IPS-18c (cell line): Measurements from ENCODE around the gene CERS6.

ENCODE experiments used
- H3K4me3 ChIP-seq: 2 replicates; pipeline ENCODE4 v1.7.0; 2013; ENCODE audit warnings: low read depth, mild to moderate bottlenecking, low read length, moderate library complexity; ENCODE audit not compliant: insufficient read depth
- H3K9me3 ChIP-seq: one replicate; pipeline ENCODE4 v1.6.1; 2013; ENCODE audit warnings: mild to moderate bottlenecking, low read length, moderate library complexity; ENCODE audit not compliant: control insufficient read depth, insufficient read depth

CERS6 gene

GRCh38 chr2:168460571-168460970, 4.5 kb downstream of the CERS6 start:
- no peaks in the 10 kb centered on the region for H3K9me3 ChIP-seq
- H3K4me3 ChIP-seq = no peak overlapping the region

GRCh38 chr2:168461178-168461941, 5.3 kb downstream of the CERS6 start:
- Histone ChIP-seq H3K9me3 (no peaks in the 10 kb centered on the region), H3K4me3 (no peak overlapping the region)

GRCh38 chr2:168461942-168462331, 5.9 kb downstream of the CERS6 start:
- Histone ChIP-seq H3K4me3 (no peak overlapping the region), H3K9me3 (no peaks in the 10 kb centered on the region)

GRCh38 chr2:168462543-168463045, 6.5 kb downstream of the CERS6 start:
- H3K4me3 ChIP-seq = no peak overlapping the region

GRCh38 chr2:168465594-168465993, 9.5 kb downstream of the CERS6 start:
- no peaks in the 10 kb centered on the region for H3K9me3 ChIP-seq
- H3K4me3 ChIP-seq = no peak overlapping the region

More at GRCh38 chr2:168462543-168463045, 6.5 kb downstream of the CERS6 start:
- H3K9me3 ChIP-seq = no peaks in the 10 kb centered on the region

GRCh38 chr2:168466190-168466737, 10.2 kb downstream of the CERS6 start:
- H3K4me3 ChIP-seq = no peak overlapping the region
- no peaks in the 10 kb centered on the region for H3K9me3 ChIP-seq

- H3K4me3 ChIP-seq = no peak overlapping the region
- no peaks in the 10 kb centered on the region for H3K9me3 ChIP-seq
Observed at GRCh38 chr2:168466834-168467565, 10.9 kb downstream of the CERS6 start.

GRCh38 chr2:168467729-168468128, 11.7 kb downstream of the CERS6 start:
- Histone ChIP-seq H3K4me3 (no peak overlapping the region), H3K9me3 (no peaks in the 10 kb centered on the region)

GRCh38 chr2:168468354-168468753, 12.3 kb downstream of the CERS6 start:
- Histone ChIP-seq H3K9me3 (no peaks in the 10 kb centered on the region), H3K4me3 (no peak overlapping the region)

- H3K4me3 ChIP-seq = no peak overlapping the region
- no peaks in the 10 kb centered on the region for H3K9me3 ChIP-seq
Observed at GRCh38 chr2:168469281-168469988, 13.4 kb downstream of the CERS6 start.

- H3K4me3 ChIP-seq = no peak overlapping the region
Observed at GRCh38 chr2:168470320-168471162, 14.5 kb downstream of the CERS6 start.

GRCh38 chr2:168471163-168471475, 15.0 kb downstream of the CERS6 start:
- Histone ChIP-seq H3K9me3 (no peaks in the 10 kb centered on the region), H3K4me3 (no peak overlapping the region)

More at GRCh38 chr2:168470320-168471162, 14.5 kb downstream of the CERS6 start:
- no peaks in the 10 kb centered on the region for H3K9me3 ChIP-seq

- Histone ChIP-seq H3K9me3 (no peaks in the 10 kb centered on the region), H3K4me3 (no peak overlapping the region)
Observed at GRCh38 chr2:168475636-168476035, 19.6 kb downstream of the CERS6 start.

GRCh38 chr2:168478206-168478605, 22.1 kb downstream of the CERS6 start:
- Histone ChIP-seq H3K9me3 (no peaks in the 10 kb centered on the region), H3K4me3 (no peak overlapping the region)

GRCh38 chr2:168480356-168480755, 24.3 kb downstream of the CERS6 start:
- no peak overlapping the region for H3K4me3 ChIP-seq
- no peaks in the 10 kb centered on the region for H3K9me3 ChIP-seq

- Histone ChIP-seq H3K4me3 (no peak overlapping the region), H3K9me3 (no peaks in the 10 kb centered on the region)
Observed at GRCh38 chr2:168480825-168481585, 24.9 kb downstream of the CERS6 start.
